Measurements from ENCODE around the gene CARMIL1. TPM values are rescaled to one million over a fixed set of nuclear protein-coding genes. Genes with fewer than 3 reads are reported as not detected.

CARMIL1 gene
- total and polyA plus RNA-seq, 4 experiments from 2014 or later: 0.08 to 3.5 (median 2.4) TPM

DNA sequence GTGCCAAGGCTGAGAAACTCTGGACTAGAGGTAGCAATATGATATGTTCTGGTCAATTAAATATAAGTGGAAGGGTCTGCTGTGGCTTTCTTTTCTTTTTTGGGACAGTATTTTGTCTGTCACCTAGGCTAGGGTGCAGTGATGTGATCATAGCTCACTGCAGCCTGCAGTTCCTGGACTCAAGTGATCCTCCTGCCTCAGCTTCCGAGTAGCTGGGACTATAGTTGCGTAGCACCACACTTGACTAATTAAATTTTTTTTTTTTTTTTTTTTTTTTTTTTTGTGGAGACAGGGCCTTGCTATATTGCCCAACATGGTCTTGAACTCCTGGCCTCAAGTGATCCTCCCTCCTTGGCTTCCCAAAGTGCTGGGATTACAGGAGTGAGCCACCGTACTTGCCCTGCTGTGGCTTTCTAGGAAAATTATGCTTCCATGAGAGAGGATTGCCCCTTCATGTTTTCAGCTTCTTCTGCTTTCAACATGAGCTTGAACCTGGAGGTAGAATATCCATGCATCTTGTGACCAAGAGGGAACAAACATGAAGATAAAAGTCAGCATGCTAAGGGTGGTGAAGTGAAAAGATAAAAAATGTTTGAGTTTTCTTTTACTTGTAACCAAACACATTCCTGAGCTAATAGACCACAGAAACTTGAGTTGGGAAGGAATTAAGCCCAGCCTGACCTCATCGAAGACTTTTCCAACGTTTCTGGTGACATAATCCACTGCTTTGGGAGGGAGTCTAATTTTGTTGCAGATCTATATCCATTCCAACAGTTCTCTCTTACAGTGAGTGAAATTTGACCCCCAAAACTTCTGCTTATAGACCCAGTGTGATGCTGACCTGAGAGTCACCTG is 75.1 kb downstream of the CARMIL1 start:
- Mint-ChIP-seq H3K36me3 (no peaks in the 10 kb centered on the region), H3K4me1 (peaks cover 0 to 28% (median 6%) of the 10 kb centered on the region in 4 donors), H3K9me3 (no peaks in the 10 kb centered on the region), H3K27ac (no peak overlapping the region), H3K4me3 (no peak overlapping the region), H3K27me3 (peaks cover 0 to 4% of the 10 kb centered on the region in 2 donors)
- ChIA-PET CTCF (ENCODE audit: partially characterized antibody) (interaction anchor here (1.0 to 2.2 kb wide), 3 partner anchors 12 to 76 kb away, joined by 3 to 6 read pairs (median 3); no protein-coding TSS in a partner anchor), POLR2A (ENCODE audit: partially characterized antibody) (interaction anchor here (2.1 kb wide), 1 partner anchor 13 kb away, joined by 8 read pairs; no protein-coding TSS in a partner anchor)
- Histone ChIP-seq H3K27me3 (ENCODE audit: insufficient read depth, low read length) (no peaks in the 10 kb centered on the region), H3K36me3 (ENCODE audit: insufficient read depth, low read length) (no peaks in the 10 kb centered on the region), H3K4me3 (ENCODE audit: low read length in 2 of 2) (no peak overlapping the region), H3K27ac (ENCODE audit: low read depth, low read length) (no peak overlapping the region), H3K9me3 (ENCODE audit: control insufficient read depth in 1 of 2, low read length in 2 of 2) (no peaks in the 10 kb centered on the region), H3K4me1 (ENCODE audit: insufficient read depth, low read length) (no peaks in the 10 kb centered on the region)
- no peak for DNase-seq
- intact Hi-C loops (cut with micrococcal nuclease): no loop called here

DNA sequence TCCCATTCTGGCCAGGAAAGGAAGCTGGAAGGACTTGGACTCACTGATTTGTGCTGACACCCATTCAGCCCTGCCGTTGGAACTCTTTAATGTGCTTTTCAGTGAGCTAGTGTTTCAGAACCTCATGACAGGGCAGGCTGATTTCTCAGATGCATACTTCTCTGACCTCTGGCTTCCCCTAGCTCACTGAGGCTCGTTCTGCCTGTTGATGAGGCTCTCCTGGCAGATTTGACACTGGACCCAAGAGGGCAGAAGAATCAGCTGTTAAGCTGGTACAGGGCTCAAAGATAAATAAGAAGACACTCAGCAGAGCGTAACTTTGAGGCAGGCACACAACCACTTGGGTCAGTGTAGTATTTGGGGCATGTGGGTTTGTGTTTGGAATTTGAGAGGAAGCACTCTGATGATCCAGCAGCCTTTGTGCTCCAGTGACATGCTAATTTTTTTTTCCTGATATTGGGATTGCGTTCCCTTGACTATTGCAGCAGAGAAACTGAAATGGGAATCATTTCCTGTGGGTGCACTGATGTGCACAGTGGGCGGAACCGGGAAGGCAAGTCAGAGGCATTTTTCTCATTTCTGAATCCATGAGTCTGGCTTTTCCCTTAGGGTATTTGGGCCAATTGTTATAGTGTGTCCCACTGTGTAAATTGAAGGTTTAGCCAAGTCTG is 80.2 kb downstream of the CARMIL1 start:
- CTCF ChIA-PET (ENCODE audit: partially characterized antibody): interaction anchor here (0.6 kb wide), 1 partner anchor 428 kb away, joined by 4 read pairs; no protein-coding TSS in a partner anchor
- Mint-ChIP-seq H3K36me3 (no peaks in the 10 kb centered on the region), H3K27me3 (peaks cover 0 to 4% of the 10 kb centered on the region in 2 donors), H3K4me1 (peaks cover 0 to 15% (median 3%) of the 10 kb centered on the region in 4 donors), H3K4me3 (no peak overlapping the region), H3K9me3 (no peaks in the 10 kb centered on the region), H3K27ac (no peak overlapping the region)
- Histone ChIP-seq H3K27me3 (ENCODE audit: insufficient read depth, low read length) (no peaks in the 10 kb centered on the region), H3K36me3 (ENCODE audit: insufficient read depth, low read length) (no peaks in the 10 kb centered on the region), H3K4me1 (ENCODE audit: insufficient read depth, low read length) (no peaks in the 10 kb centered on the region), H3K9me3 (ENCODE audit: control insufficient read depth in 1 of 2, low read length in 2 of 2) (no peaks in the 10 kb centered on the region), H3K4me3 (ENCODE audit: low read length in 2 of 2) (no peak overlapping the region), H3K27ac (ENCODE audit: low read depth, low read length) (no peak overlapping the region)
- intact Hi-C loops (cut with micrococcal nuclease): no loop called here
- DNase-seq: no peak
- POLR2A ChIA-PET (ENCODE audit: partially characterized antibody): no interaction called here

DNA sequence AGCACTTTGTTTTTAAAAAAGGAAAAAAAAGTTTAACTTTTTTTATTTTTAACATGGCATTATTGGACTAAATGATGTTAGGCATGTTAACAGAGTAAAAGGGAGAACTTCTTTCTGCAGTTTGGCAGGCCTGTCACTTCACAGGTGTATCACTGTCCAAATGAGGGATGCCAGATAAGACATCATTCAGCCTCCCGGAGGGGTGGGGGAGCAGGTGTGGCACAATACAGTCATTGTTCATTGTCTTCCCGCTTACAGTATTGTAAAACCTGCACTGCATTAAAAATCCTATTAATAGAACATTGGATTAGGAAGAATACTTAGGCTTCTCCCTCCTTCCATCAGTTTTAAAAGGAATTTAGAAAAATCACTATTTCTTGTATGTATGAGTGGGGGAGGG is 80.7 kb downstream of the CARMIL1 start:
- H3K27ac Mint-ChIP-seq: peak overlapping the region in 1 of 7 donors; percentile 60
- H3K9me3 ChIP-seq (ENCODE audit: control insufficient read depth in 1 of 2, low read length in 2 of 2): no peaks in the 10 kb centered on the region
- no peak overlapping the region for H3K4me3 ChIP-seq (ENCODE audit: low read length in 2 of 2)
- DNase-seq: no peak
- no peak overlapping the region for H3K4me3 Mint-ChIP-seq
- no peaks in the 10 kb centered on the region for H3K36me3 Mint-ChIP-seq
- H3K4me1 ChIP-seq (ENCODE audit: insufficient read depth, low read length): no peaks in the 10 kb centered on the region
- H3K4me1 Mint-ChIP-seq: peaks cover 0 to 15% (median 3%) of the 10 kb centered on the region in 4 donors
- POLR2A ChIA-PET (ENCODE audit: partially characterized antibody): no interaction called here
- H3K27ac ChIP-seq (ENCODE audit: low read depth, low read length): no peak overlapping the region
- intact Hi-C loops (cut with micrococcal nuclease): no loop called here
- H3K27me3 ChIP-seq (ENCODE audit: insufficient read depth, low read length): no peaks in the 10 kb centered on the region
- peaks cover 0 to 4% of the 10 kb centered on the region in 2 donors for H3K27me3 Mint-ChIP-seq
- CTCF ChIA-PET (ENCODE audit: partially characterized antibody): no interaction called here
- H3K9me3 Mint-ChIP-seq: no peaks in the 10 kb centered on the region
- no peaks in the 10 kb centered on the region for H3K36me3 ChIP-seq (ENCODE audit: insufficient read depth, low read length)

- Histone ChIP-seq H3K4me1 (ENCODE audit: insufficient read depth, low read length) (no peaks in the 10 kb centered on the region), H3K4me3 (ENCODE audit: low read length in 2 of 2) (no peak overlapping the region), H3K9me3 (ENCODE audit: control insufficient read depth in 1 of 2, low read length in 2 of 2) (no peaks in the 10 kb centered on the region), H3K27ac (ENCODE audit: low read depth, low read length) (no peak overlapping the region), H3K27me3 (ENCODE audit: insufficient read depth, low read length) (no peaks in the 10 kb centered on the region), H3K36me3 (ENCODE audit: insufficient read depth, low read length) (no peaks in the 10 kb centered on the region)
- Mint-ChIP-seq H3K27ac (peak overlapping the region in 1 of 7 donors; percentile 7), H3K36me3 (no peaks in the 10 kb centered on the region), H3K27me3 (peaks cover 0 to 4% of the 10 kb centered on the region in 2 donors), H3K4me1 (peaks cover 0 to 17% (median 5%) of the 10 kb centered on the region in 4 donors), H3K9me3 (no peaks in the 10 kb centered on the region), H3K4me3 (no peak overlapping the region)
- intact Hi-C loops (cut with micrococcal nuclease): no loop called here
- CTCF ChIA-PET (ENCODE audit: partially characterized antibody): no interaction called here
- POLR2A ChIA-PET (ENCODE audit: partially characterized antibody): no interaction called here
- no peak for DNase-seq
These were observed 81.4 kb downstream of the CARMIL1 start for GRCh38 chr6:25360621-25361020.

GRCh38 chr6:25363427-25363826 is 84.3 kb downstream of the CARMIL1 start:
- Histone ChIP-seq H3K27ac (ENCODE audit: low read depth, low read length) (no peak overlapping the region), H3K4me1 (ENCODE audit: insufficient read depth, low read length) (peaks cover 22% of the 10 kb centered on the region), H3K36me3 (ENCODE audit: insufficient read depth, low read length) (no peaks in the 10 kb centered on the region), H3K9me3 (ENCODE audit: control insufficient read depth in 1 of 2, low read length in 2 of 2) (no peaks in the 10 kb centered on the region), H3K4me3 (ENCODE audit: low read length in 2 of 2) (no peak overlapping the region), H3K27me3 (ENCODE audit: insufficient read depth, low read length) (no peaks in the 10 kb centered on the region)
- no peaks in the 10 kb centered on the region for H3K36me3 Mint-ChIP-seq
- no peak for DNase-seq
- H3K4me3 Mint-ChIP-seq: no peak overlapping the region
- peak overlapping the region in 1 of 7 donors; percentile 72 for H3K27ac Mint-ChIP-seq
- POLR2A ChIA-PET (ENCODE audit: partially characterized antibody): no interaction called here
- intact Hi-C loops (cut with micrococcal nuclease): no loop called here
- H3K4me1 Mint-ChIP-seq: peaks cover 18 to 41% (median 29%) of the 10 kb centered on the region in 4 donors
- H3K9me3 Mint-ChIP-seq: no peaks in the 10 kb centered on the region
- CTCF ChIA-PET (ENCODE audit: partially characterized antibody): no interaction called here
- H3K27me3 Mint-ChIP-seq: no peaks in the 10 kb centered on the region

- POLR2A ChIA-PET (ENCODE audit: partially characterized antibody): interaction anchor here (6.8 kb wide), 1 partner anchor 40 kb away, joined by 51 read pairs; no protein-coding TSS in a partner anchor
- Histone ChIP-seq H3K27ac (ENCODE audit: low read depth, low read length) (no peak overlapping the region), H3K4me3 (ENCODE audit: low read length in 2 of 2) (no peak overlapping the region), H3K9me3 (ENCODE audit: control insufficient read depth in 1 of 2, low read length in 2 of 2) (no peaks in the 10 kb centered on the region), H3K4me1 (ENCODE audit: insufficient read depth, low read length) (peaks cover 40% of the 10 kb centered on the region), H3K27me3 (ENCODE audit: insufficient read depth, low read length) (no peaks in the 10 kb centered on the region), H3K36me3 (ENCODE audit: insufficient read depth, low read length) (no peaks in the 10 kb centered on the region)
- intact Hi-C loops (cut with micrococcal nuclease): loop anchor here (5.0 kb wide), 1 partner anchor 42 kb away; no protein-coding TSS in a partner anchor
- Mint-ChIP-seq H3K27ac (peak overlapping the region in 1 of 7 donors; percentile 31), H3K4me1 (peaks cover 30 to 58% (median 44%) of the 10 kb centered on the region in 4 donors), H3K4me3 (no peak overlapping the region), H3K27me3 (no peaks in the 10 kb centered on the region), H3K9me3 (no peaks in the 10 kb centered on the region), H3K36me3 (no peaks in the 10 kb centered on the region)
- CTCF ChIA-PET (ENCODE audit: partially characterized antibody): interaction anchor here (0.8 to 1.2 kb wide), 2 partner anchors 87 to 101 kb away, joined by 3 read pairs; no protein-coding TSS in a partner anchor
- DNase-seq: no peak
These were observed 86.0 kb downstream of the CARMIL1 start for GRCh38 chr6:25365154-25365553.
